ENCODE data around the gene FANCC. TPM values are rescaled to one million over a fixed set of nuclear protein-coding genes. Genes with fewer than 3 reads are reported as not detected.
A peak's percentile ranks its signal among the peaks of the same experiment; 100 is the strongest.

The FANCC gene
- total and polyA plus RNA-seq, 2 of the 13 experiments (the other 11 are each of a cell fraction or from before 2014, with no cell fraction given), result 7.4 to 8.6 TPM

GRCh38 chr9:95282332-95282731 lies 35.2 kb downstream of the FANCC start (continued):
- TF ChIP-seq, protein P1, sequence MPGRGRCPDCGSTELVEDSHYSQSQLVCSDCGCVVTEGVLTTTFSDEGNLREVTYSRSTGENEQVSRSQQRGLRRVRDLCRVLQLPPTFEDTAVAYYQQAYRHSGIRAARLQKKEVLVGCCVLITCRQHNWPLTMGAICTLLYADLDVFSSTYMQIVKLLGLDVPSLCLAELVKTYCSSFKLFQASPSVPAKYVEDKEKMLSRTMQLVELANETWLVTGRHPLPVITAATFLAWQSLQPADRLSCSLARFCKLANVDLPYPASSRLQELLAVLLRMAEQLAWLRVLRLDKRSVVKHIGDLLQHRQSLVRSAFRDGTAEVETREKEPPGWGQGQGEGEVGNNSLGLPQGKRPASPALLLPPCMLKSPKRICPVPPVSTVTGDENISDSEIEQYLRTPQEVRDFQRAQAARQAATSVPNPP (CRISPR knock-in tag; IDR thresholded peaks at IDR 0.05), result no peak
- TF ChIP-seq ELF3 (CRISPR knock-in tag; IDR thresholded peaks at IDR 0.05) (no peak), HMGXB4 (CRISPR knock-in tag; IDR thresholded peaks at IDR 0.05; ENCODE audit: borderline replicate concordance in 1 of 2, low read depth in 1 of 2) (no peak), HOXA5 (CRISPR knock-in tag; IDR thresholded peaks at IDR 0.05) (0 out of 2 replicates have a peak, but pooled peaks have one; percentile 25), FOXA1 (IDR thresholded peaks at IDR 0.05) (no peak), FOXA1 (CRISPR knock-in tag; IDR thresholded peaks at IDR 0.05) (peak; percentile 56), HOMEZ (CRISPR knock-in tag; IDR thresholded peaks at IDR 0.05; ENCODE audit: low read depth) (peak; percentile 16; the same call in 1 of the 2 replicates), ZNF503 (CRISPR knock-in tag; IDR thresholded peaks at IDR 0.05) (0 out of 2 replicates have a peak, but pooled peaks have one; percentile 15), MIXL1 (CRISPR knock-in tag; IDR thresholded peaks at IDR 0.05) (0 out of 2 replicates have a peak, but pooled peaks have one; percentile 31), ZNF232 (CRISPR knock-in tag; IDR thresholded peaks at IDR 0.05; ENCODE audit: borderline replicate concordance) (no peak)
- TF ChIP-seq, protein P2, sequence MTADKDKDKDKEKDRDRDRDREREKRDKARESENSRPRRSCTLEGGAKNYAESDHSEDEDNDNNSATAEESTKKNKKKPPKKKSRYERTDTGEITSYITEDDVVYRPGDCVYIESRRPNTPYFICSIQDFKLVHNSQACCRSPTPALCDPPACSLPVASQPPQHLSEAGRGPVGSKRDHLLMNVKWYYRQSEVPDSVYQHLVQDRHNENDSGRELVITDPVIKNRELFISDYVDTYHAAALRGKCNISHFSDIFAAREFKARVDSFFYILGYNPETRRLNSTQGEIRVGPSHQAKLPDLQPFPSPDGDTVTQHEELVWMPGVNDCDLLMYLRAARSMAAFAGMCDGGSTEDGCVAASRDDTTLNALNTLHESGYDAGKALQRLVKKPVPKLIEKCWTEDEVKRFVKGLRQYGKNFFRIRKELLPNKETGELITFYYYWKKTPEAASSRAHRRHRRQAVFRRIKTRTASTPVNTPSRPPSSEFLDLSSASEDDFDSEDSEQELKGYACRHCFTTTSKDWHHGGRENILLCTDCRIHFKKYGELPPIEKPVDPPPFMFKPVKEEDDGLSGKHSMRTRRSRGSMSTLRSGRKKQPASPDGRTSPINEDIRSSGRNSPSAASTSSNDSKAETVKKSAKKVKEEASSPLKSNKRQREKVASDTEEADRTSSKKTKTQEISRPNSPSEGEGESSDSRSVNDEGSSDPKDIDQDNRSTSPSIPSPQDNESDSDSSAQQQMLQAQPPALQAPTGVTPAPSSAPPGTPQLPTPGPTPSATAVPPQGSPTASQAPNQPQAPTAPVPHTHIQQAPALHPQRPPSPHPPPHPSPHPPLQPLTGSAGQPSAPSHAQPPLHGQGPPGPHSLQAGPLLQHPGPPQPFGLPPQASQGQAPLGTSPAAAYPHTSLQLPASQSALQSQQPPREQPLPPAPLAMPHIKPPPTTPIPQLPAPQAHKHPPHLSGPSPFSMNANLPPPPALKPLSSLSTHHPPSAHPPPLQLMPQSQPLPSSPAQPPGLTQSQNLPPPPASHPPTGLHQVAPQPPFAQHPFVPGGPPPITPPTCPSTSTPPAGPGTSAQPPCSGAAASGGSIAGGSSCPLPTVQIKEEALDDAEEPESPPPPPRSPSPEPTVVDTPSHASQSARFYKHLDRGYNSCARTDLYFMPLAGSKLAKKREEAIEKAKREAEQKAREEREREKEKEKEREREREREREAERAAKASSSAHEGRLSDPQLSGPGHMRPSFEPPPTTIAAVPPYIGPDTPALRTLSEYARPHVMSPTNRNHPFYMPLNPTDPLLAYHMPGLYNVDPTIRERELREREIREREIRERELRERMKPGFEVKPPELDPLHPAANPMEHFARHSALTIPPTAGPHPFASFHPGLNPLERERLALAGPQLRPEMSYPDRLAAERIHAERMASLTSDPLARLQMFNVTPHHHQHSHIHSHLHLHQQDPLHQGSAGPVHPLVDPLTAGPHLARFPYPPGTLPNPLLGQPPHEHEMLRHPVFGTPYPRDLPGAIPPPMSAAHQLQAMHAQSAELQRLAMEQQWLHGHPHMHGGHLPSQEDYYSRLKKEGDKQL (CRISPR knock-in tag; IDR thresholded peaks at IDR 0.05; ENCODE audit: low read depth), result 0 out of 2 replicates have a peak, but pooled peaks have one; percentile 19
- TF ChIP-seq, protein P3, sequence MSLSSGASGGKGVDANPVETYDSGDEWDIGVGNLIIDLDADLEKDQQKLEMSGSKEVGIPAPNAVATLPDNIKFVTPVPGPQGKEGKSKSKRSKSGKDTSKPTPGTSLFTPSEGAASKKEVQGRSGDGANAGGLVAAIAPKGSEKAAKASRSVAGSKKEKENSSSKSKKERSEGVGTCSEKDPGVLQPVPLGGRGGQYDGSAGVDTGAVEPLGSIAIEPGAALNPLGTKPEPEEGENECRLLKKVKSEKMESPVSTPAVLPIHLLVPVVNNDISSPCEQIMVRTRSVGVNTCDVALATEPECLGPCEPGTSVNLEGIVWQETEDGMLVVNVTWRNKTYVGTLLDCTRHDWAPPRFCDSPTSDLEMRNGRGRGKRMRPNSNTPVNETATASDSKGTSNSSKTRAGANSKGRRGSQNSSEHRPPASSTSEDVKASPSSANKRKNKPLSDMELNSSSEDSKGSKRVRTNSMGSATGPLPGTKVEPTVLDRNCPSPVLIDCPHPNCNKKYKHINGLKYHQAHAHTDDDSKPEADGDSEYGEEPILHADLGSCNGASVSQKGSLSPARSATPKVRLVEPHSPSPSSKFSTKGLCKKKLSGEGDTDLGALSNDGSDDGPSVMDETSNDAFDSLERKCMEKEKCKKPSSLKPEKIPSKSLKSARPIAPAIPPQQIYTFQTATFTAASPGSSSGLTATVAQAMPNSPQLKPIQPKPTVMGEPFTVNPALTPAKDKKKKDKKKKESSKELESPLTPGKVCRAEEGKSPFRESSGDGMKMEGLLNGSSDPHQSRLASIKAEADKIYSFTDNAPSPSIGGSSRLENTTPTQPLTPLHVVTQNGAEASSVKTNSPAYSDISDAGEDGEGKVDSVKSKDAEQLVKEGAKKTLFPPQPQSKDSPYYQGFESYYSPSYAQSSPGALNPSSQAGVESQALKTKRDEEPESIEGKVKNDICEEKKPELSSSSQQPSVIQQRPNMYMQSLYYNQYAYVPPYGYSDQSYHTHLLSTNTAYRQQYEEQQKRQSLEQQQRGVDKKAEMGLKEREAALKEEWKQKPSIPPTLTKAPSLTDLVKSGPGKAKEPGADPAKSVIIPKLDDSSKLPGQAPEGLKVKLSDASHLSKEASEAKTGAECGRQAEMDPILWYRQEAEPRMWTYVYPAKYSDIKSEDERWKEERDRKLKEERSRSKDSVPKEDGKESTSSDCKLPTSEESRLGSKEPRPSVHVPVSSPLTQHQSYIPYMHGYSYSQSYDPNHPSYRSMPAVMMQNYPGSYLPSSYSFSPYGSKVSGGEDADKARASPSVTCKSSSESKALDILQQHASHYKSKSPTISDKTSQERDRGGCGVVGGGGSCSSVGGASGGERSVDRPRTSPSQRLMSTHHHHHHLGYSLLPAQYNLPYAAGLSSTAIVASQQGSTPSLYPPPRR (CRISPR knock-in tag; IDR thresholded peaks at IDR 0.05; ENCODE audit: borderline replicate concordance), result peak; percentile 59; the same call in 1 of the 2 replicates
